Measurements from ENCODE around the gene RHCE.
"Not testable (repeated sequence)": the region's sequence is repeated elsewhere in the genome, so short reads cannot be mapped to it uniquely, and the experiment has no call there.

Gene RHCE

DNA sequence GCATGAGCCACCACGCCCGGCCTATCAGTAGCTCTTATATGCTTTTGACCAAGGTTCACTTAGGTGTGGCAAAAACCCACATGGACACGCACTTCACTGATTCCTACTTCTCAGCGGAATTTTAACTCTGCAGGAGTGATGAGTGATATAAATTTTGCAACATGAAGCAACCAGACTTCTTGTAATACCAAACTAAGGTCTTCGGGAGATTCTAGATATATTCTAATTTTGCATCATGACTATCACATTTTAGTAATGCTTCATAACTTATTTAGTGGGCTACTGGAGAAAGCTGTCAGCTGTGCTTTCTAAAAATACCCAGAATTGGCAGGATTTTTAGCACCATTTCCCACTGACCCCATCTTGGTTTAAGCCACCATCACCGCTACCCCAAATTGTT lies 27.8 kb downstream of the RHCE start:
- no peak for DNase-seq (ENCODE audit: low read depth)
- TF ChIP-seq MYC (IDR thresholded peaks at IDR 0.05; ENCODE audit: low read depth, low read length) (no peak), POLR2A (IDR thresholded peaks at IDR 0.05; ENCODE audit: extremely low read depth, insufficient read length) (no peak)
- TF ChIP-seq, protein P1, sequence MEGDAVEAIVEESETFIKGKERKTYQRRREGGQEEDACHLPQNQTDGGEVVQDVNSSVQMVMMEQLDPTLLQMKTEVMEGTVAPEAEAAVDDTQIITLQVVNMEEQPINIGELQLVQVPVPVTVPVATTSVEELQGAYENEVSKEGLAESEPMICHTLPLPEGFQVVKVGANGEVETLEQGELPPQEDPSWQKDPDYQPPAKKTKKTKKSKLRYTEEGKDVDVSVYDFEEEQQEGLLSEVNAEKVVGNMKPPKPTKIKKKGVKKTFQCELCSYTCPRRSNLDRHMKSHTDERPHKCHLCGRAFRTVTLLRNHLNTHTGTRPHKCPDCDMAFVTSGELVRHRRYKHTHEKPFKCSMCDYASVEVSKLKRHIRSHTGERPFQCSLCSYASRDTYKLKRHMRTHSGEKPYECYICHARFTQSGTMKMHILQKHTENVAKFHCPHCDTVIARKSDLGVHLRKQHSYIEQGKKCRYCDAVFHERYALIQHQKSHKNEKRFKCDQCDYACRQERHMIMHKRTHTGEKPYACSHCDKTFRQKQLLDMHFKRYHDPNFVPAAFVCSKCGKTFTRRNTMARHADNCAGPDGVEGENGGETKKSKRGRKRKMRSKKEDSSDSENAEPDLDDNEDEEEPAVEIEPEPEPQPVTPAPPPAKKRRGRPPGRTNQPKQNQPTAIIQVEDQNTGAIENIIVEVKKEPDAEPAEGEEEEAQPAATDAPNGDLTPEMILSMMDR (IDR thresholded peaks at IDR 0.05; ENCODE audit: low read depth, low read length) = no peak
- TF ChIP-seq, protein P2, sequence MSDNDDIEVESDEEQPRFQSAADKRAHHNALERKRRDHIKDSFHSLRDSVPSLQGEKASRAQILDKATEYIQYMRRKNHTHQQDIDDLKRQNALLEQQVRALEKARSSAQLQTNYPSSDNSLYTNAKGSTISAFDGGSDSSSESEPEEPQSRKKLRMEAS (IDR thresholded peaks at IDR 0.05; ENCODE audit: low read depth, low read length) = no peak
- H3K4me3 ChIP-seq (ENCODE audit: low read depth, low read length) = no peak overlapping the region

DNA sequence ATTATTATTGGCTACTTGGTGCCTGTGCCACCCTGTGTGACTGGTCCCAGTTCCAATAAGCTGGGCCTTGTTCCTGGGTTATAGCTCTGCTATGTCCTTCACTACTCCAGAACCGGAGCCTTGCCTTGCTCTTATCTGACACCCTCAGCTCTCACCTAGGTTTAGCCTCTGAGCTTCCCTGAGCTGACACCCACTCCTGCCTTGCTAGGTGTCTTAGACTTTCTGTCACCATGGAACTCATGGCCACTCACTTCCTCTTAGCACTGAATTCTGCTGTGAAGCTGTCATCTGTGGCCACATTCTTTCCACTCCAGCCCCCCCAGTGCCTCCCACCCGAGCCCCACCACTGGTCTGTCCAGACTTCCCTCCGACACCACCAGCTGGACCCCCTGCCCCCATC lies 30.9 kb downstream of the RHCE start:
- H3K4me3 ChIP-seq (ENCODE audit: low read depth, low read length); DNase-seq (ENCODE audit: low read depth): not testable (repeated sequence)

DNA sequence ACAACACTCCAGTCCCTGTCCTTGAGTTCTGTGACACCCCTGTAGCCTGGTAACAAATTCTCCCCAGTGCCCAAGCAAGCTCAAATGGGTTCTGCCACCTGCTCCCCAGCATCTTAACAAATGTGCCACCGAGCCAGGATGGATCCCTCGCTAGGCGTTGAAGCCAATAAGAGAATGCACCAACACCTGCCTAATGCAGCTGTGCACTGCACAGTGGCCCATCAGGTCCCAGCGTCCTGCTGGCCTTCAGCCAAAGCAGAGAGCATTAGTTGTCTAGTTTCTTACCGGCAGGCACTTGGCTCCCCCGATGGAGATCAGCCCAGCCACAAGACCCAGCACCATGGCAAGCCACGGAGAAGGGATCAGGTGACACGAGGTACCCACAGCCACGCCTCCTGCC lies 31.9 kb downstream of the RHCE start:
- not testable (repeated sequence) for DNase-seq (ENCODE audit: low read depth); H3K4me3 ChIP-seq (ENCODE audit: low read depth, low read length)

DNA sequence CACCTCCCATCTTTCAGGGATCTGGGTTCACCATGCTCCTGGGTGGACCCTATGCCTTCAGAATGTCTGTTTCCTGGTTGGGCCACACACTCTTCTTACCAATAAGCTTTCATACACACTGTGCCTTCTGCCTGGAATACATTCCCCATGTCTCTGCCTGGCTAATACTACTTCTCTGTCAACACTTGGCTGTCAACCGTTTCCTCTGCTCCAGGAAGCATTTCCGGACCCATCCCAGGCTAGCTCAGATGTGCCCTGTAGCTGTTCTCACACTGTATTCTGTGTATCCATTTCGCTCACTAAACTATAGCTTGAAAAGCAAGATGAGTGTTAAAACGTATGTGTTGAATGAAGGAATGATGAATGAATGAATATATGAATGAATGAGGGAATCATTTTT lies 33.5 kb downstream of the RHCE start:
- H3K4me3 ChIP-seq (ENCODE audit: low read depth, low read length); DNase-seq (ENCODE audit: low read depth): not testable (repeated sequence)

DNA sequence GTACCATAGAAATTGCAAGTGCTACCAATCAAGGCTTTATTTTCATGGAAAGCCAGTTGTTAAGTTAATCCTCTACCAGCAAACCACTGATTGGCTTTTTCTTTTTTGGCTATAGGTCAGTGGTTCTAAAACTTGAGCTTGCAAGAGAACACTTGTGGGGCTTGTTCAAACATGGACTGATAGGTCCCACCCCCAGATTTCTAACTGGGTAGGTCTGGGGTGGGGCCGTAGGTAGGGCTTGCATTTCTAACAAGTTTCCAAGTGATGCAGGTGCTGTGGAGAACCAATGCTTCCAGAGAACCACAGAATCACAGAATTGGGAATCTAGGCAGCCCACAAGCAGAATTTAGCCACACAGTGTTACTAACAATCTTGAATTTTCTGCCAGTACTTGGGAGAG lies 36.8 kb downstream of the RHCE start:
- DNase-seq (ENCODE audit: low read depth) = not testable (repeated sequence)

DNA sequence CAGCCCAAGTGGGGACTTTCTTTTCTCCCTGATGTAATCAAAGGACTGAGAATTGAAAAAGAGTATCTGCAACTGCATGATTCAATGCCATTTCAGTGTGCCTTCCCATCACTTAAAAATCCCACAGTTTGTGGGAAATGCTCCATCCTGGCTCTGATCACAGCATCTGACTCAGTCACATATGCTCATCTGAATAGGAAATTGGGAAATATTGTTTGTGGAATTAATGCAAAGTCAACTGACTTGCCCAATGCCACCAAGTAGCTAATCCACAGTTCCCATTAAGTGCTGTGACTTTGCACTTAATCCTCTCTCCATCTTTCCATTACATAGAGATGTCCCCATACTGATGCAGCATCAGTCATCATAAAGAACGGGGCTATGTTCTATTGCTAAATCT lies 37.5 kb downstream of the RHCE start:
- H3K4me3 ChIP-seq (ENCODE audit: low read depth, low read length); DNase-seq (ENCODE audit: low read depth): not testable (repeated sequence)

More for the DNA sequence above, 36.8 kb downstream of the RHCE start:
- H3K4me3 ChIP-seq (ENCODE audit: low read depth, low read length) = not testable (repeated sequence)

DNA sequence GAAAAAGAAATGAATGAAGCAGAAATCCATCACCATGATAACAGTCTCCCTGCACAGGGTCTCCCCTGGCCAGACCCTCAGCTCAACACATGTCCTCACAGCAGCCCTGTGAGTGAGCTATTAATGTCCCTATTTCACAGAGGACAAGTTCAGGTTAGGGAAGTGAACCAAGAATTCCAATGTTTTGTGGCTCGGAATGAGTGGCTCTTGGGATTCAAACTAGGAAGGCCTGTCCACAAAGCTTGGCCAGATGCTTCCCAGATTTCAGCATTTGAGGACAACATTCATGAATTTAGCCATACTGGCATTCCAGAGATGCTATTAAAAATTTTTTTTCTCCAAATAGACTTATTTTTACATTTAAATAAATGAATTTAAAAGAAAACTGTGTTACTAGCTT lies 38.1 kb downstream of the RHCE start:
- not testable (repeated sequence) for DNase-seq (ENCODE audit: low read depth)

DNA sequence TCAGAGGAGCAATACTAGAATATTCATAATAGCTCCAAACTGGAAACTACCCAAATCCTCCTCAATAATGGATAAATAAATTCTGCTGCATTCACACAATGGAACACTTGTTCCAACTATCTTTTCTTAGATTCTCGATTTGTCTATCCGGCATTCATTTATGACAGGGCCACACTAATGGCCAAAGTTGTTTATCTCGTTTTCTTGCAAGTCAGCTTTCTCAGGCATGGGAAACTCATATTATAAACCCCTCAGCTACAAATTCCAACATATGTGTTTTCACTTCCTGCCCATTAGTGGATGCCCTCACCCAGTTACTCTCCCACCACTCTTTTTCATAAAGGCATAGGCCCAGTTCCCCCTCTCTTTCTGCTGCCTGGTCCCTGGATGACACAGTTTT lies 42.3 kb downstream of the RHCE start:
- not testable (repeated sequence) for DNase-seq (ENCODE audit: low read depth); H3K4me3 ChIP-seq (ENCODE audit: low read depth, low read length)

More for the DNA sequence above, 38.1 kb downstream of the RHCE start:
- not testable (repeated sequence) for H3K4me3 ChIP-seq (ENCODE audit: low read depth, low read length)

DNA sequence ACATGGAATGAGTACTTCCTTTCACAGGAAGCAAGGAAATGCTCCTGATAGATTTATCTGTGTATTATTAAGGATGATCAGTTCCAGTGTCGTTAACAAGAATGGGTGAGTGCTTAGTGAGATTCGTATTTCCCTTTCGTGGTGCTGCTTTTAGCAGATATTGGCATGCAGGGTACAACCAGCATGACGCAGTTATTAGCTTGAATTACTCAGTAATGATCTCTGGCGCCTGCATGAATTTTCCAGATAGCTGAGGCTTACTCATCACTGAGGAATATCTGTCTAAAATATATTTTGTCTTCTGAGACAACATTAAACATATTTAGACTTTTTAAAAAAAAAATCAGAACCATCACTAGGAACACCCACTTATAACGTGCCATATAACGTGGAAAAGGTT lies 48.9 kb downstream of the RHCE start:
- not testable (repeated sequence) for DNase-seq (ENCODE audit: low read depth); H3K4me3 ChIP-seq (ENCODE audit: low read depth, low read length)

DNA sequence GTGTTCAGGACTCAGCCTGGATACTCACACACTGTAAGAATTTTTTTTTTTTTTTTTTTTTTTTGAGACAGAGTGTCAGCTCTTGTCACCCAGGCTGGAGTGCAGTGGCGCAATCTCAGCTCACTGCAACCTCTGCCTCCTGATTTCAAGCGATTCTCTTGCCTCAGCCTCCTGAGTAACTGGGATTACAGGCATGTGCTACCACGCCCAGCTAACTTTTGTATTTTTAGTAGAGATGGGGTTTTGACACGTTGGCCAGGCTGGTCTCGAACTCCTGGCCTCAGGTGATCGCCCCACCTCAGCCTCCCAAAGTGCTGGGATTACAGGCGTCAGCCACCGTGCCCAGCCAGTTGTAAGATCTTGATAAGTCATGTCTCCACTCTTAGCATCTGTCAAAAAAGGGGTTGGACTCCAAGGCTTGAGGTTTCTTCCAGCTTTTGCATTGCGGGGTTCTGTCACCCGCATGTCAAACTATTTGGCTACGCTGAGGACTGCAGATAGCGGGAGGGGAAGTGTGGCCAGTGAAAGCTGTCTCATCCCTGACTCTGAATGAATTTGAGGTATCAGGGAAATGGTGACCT lies 50.8 kb downstream of the RHCE start:
- H3K4me3 ChIP-seq (ENCODE audit: low read depth, low read length); DNase-seq (ENCODE audit: low read depth): not testable (repeated sequence)

DNA sequence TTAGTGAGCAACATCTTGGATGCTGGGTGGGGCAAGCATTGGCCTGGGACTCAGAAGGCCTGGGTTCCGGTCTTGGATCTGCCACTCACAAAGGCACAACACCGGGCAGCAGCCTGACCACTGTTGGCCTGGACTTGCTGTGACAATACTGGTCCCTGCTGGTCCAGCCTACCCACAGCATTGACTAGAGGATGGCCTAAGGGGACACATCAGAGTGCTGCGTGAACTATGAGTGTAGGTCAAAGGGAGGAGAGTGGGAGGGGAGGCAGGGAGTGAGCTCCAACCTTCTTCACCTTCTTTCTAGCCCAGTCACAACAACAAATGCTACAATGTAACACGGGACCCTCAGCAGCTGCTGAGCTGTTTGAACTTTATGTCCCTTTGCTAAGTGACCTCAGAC lies 51.4 kb downstream of the RHCE start:
- DNase-seq (ENCODE audit: low read depth) = no peak
- H3K4me3 ChIP-seq (ENCODE audit: low read depth, low read length) = no peak overlapping the region
- TF ChIP-seq, protein P1 (IDR thresholded peaks at IDR 0.05; ENCODE audit: low read depth, low read length) = no peak
- TF ChIP-seq, protein P2 (IDR thresholded peaks at IDR 0.05; ENCODE audit: low read depth, low read length) = no peak
- TF ChIP-seq POLR2A (IDR thresholded peaks at IDR 0.05; ENCODE audit: extremely low read depth, insufficient read length) (no peak), MYC (IDR thresholded peaks at IDR 0.05; ENCODE audit: low read depth, low read length) (no peak)

DNA sequence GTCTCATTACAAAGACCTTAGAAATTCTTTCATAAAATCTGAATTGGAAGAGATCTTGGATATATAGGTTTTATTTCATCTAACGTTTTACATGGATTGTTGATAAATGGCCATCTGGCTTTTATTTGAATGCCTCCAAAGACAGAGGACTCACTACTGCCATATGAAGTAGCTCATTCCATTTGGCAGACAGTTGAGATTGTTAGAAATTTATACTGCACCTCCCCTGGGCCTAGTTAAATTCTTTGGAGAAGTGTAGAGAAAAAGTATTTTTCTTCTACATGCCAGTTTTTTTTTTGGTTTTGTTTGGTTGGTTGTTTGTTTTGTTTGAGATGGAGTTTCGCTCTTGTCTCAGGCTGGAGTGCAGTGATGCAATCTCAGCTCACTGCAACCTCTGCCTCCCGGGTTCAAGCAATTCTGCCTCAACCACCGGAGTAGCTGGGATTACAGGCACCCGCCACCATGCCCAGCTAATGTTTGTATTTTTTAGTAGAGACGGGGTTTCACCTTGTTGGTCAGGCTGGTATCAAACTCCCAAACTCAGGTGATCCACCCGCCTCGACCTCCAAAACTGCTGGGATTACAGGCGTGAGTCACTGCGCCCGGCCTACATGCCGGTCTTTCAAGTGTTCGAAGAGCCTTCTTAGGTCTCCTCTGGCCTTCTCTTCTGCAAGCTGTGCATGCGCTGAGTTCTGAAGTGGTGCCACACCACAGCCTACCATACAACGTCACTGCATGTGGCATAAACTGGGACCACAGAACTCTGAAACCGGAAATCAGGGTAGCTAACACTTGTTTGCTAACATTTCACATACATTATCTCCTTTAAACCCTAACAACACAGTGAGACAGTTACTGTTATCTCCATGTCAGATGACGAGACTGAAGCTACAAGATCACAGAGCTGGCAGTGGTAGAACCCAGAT lies 57.7 kb downstream of the RHCE start:
- DNase-seq (ENCODE audit: low read depth); H3K4me3 ChIP-seq (ENCODE audit: low read depth, low read length): not testable (repeated sequence)

All from NB4 (cell line).